Measurements from ENCODE around the gene ZBED4.

ZBED4 gene

DNA sequence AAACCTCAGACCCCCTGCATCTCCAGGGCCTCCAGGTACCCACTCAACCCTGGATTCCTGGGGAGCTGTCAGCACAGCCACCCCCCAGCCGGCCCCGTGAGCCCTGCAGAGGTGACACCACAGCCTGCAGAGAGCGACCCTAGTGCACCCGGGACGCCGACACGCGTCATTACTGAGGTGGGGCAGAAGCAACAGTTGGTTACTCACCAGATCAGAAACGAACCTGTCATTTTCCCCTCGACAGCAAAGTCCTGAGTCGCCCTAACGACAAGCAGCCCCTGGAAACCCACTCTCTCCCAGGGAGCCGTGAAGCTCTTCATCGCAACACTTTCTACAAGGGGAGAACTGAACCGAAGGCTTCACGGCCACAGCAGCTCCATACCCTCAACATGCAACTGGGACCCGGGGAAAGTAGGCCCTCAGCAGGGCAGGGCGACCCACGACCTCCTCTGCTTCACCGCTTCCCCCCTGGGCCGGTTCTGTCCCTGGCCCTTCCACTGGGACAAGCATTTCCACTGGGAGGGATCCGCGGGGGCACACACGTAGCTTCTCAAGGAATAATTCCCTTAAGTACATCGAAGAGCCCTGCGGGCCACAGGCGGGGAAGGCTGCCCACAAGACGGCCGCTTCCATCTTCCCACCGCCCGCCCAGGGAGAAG lies 27.6 kb upstream of the ZBED4 start:
- ATAC-seq (peak; percentile 76), DNase-seq (peak; percentile 74)

DNA sequence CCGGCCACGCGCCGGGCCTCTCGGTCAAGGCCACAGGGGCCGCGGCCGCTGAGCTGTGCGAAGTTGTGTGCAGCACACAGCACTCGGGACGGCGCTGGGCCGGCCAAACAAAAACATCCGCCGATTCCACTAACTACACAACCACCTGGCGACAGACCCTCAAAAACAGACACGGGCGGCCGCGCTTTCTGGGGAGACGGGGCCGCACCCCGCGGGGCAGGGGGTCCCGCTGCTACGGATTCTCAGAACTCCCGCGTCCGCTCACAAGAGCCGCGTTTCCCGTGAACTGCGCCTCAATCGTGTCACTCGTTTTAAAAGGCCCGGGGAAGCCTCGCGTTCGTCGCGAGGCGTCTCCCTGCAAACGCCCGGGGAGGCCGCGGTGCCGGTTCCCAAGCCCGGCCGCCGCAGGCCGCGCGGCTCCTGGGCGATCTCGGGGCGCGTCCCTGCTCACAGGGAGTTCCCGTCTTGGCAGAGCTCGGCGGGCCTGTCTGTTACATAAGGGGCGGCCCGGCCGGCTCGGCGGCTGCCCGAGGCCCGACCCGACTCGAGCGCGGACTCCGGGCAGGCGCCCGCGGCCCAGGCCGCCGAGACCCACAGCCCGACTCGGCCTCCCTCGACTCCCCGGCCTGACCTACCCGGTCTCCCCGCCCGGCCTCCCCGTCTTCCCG lies 26.9 kb upstream of the ZBED4 start:
- DNase-seq: peak; percentile 23
- ATAC-seq: no peak

DNA sequence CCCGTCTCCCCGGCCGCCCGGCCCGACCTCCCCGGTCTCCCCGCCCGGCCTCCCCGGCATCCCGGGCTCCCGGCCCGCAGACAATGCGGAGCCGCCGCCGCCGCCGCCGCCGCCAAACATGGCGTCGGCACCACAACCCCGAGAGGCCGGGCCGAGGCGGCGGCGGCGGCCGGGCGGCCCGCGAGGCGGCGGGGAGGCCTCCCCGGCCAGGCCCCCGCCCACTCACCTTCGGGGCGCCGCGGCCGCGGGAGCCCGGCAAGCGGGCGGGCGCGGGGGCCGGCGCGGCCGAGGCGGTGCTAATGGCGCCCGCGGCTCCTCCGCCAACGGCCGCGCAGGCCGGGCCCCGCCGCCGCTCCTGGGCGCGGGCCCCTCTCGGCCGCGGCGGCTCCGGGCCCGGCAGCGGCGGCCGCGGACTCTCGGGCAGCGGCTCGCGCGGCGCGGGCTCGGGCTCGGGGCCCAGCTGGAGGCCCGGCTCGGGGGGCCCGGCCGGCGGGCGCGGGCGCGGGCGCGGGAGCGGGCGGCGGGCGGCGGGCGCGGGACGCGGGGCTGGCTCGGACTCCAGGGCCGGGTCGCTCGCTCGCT lies 26.3 kb upstream of the ZBED4 start:
- peak; percentile 37 for DNase-seq
- ATAC-seq: no peak

GRCh38 chr22:49827853-49828598 lies 25.6 kb upstream of the ZBED4 start, which contains the start of gene BRD1:
Gene BRD1 (minus strand): TSS chr22:49827873. CDS start chr22:49824317, 3,556 bp downstream.
- ATAC-seq: peak; percentile 66
- DNase-seq: peak; percentile 70

GRCh38 chr22:49828599-49828965 lies 25.1 kb upstream of the ZBED4 start:
- no peak for ATAC-seq
- no peak for DNase-seq

DNA sequence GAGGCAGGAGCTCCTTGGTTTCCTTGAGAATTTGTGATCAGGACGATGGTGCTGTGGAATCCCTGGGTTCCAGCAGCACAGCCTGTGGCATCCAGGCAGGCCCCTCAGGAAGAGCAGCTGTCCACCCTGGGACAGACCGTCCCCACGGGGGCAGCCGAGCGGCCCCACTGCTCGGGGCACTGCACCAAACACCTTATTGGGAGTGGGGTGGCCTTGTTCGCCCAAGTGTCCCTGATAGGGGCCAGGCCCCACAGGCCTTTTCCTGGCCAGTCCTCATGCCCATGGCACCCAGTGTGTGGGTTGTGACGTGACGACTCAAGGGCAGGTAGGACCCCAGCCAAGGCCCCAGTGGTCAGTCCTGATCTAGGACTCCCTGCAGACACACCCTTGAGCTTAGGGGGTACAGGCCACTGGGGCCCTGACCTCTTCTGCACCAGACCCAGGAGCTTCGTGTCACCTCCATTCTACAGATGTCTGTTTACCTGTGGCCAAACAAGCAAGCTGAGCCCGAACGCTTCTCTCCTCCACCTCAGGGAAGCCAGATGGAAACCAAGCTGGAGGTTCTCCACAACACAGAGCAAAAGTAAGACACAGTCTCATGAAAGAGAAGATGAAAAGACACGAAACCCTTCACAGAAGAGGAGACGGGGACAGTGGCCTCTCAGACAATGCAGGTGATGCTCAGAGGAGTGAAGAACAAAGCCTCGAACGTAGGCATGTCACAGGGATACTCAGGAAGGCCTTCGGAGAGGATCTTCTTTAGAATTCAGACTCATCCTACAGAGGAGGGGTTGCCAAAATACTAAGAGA lies 24.4 kb upstream of the ZBED4 start:
- no peak for DNase-seq
- no peak for ATAC-seq

DNA sequence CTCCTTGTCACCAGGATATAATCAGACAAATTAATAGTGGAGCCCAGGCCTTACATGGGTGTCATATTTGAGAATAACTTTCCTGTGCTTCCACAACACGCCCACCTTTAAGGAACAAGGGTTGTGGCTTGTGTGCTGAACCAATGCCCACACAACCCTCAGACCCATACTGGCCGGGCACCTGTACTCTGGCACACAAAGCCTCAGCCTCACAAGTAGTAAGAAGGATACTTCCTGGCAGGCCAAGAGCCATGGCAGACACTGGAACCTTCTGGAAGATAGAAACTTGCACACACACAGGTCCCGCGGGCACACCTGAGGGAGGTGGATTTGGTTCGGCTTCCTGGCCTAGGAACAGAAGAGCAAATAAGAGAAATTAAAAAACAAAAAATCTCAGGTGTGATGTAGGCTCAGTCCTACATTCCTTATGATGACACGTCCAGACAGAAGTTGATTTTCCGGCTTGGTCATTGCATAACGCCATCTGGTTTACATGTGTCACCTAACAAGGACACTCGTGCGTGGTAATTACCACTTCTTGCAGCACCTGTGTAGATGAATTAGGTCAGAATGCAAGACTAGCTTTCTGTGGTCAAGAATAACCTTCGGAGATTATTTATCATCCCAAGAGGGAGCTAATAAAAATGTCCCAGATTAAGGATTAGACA lies 20.2 kb upstream of the ZBED4 start:
- ATAC-seq (no peak), DNase-seq (no peak)

DNA sequence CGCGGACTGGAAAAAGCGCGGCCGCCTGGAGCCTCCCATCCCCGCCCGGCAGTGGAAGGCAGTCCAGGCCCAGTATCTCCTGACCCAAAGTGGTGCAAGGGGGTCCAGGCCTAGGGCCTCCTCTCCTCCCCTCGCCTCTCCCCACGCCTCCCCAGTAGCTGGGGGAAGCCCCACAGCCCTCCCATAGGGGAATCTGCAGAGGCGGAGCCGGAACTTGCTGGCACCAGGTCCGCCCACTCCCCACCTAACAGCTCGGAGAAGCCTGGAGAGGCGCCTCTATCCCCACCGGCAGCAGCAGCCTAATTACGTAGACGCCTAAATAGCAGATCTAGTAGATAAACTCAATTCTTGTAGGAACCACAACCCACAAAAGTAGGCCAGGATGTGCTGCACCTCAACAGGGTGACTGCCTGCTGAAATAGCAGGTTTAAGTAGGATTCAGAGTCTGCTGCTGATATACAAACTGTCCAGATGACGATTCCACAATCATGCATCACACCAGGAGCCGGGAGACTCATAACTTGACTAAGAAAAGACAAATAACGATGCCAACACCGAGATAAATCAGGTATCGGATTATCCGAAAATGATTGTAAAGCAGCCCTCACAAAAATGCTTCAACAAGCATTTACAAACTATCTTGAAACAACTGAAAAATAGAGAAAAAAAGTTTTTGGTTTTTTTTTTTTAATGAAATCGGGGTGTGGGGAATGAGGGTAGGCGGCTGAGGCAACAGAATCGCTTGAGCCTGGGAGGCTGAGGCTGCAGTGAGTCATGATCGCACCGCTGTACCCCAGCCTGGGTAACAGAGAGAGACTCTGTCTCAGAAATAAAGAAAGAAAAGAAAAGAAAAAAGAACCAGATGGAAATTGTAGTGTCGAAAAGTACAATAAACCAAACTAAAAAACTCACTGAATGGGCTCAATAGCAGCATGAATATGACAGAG lies 14.6 kb upstream of the ZBED4 start:
- DNase-seq: peak; percentile 86

DNA sequence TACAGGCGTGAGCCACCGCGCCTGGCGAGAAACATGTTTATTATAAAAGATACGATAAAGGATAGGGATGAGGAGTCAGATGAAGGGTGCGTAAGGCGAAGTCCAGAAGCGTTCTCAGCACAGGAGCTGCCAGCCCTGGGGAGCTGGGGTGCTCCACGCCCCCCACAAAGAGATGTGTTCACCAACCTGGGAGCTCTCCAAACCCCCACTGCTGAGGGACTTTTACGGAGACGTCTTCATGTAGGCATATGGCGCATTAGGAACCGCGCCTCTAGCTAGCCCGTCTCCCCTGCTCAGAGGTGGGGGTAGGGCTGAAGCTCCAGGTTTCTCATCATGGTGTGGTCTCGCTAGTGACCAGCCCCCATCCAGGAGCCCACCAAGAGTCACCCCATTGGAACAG lies 8.4 kb upstream of the ZBED4 start:
- no peak for DNase-seq
- no peak for ATAC-seq

More for the DNA sequence above, 14.6 kb upstream of the ZBED4 start:
- peak; percentile 92 for ATAC-seq

DNA sequence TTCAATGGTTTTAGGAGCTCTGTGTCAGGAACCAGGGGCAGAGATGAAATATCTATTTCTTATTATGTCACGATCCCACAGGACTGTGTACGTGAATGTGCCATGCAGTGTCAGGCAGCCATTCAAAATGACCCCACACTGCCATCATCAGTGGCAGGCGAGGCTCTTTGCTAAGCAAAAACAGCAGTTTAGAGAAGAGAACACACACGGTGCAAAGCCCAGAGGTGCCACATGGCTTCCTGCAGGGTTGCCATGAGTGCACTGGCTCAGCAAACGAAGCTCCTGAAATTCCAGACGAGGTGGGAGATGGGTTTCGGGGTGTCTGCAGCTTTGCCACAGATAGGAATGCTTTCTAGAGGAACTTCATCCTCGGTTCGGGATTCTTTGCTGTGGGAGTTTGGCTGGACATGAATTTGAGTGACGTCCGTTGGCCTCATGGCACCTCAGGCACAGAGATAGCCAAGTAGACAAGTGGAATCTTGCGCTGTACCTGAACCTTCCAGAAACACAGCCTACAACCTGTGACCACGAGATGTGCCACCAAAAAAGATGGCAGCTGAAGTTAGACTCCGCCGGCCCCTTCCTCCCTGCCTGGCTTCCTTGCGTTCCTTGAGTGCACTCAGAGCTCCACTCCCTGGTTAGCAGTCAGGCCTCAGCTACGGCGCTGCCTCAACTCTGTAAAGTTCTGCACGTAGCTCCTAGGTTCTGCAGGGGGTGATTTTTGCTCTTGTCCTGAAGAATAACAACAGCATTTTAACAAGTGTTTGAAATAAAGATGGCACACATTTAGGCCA lies 7.8 kb upstream of the ZBED4 start:
- no peak for ATAC-seq
- DNase-seq: no peak

- no peak for DNase-seq
- ATAC-seq: no peak
Measured at GRCh38 chr22:49847751-49848689, 5.6 kb upstream of the ZBED4 start.

GRCh38 chr22:49848690-49849160 lies 4.9 kb upstream of the ZBED4 start:
- ATAC-seq (no peak), DNase-seq (no peak)

GRCh38 chr22:49849161-49850020 lies 4.3 kb upstream of the ZBED4 start:
- peak; percentile 24 for DNase-seq
- ATAC-seq: no peak

GRCh38 chr22:49850021-49850911 lies 3.4 kb upstream of the ZBED4 start:
- ATAC-seq (no peak), DNase-seq (no peak)

GRCh38 chr22:49850959-49851802 lies 2.5 kb upstream of the ZBED4 start:
- DNase-seq (no peak), ATAC-seq (no peak)
